Osteocyte (in vitro differentiated cells): ENCODE data around the gene PICALM. TPM values are rescaled to one million over a fixed set of nuclear protein-coding genes. Genes with fewer than 3 reads are reported as not detected.

Experiments
- DNase-seq: peaks from one replicate; pipeline ENCODE4 v3.0.0; 2021; ENCODE audit warnings: mixed read lengths; ENCODE audit not compliant: unreplicated experiment; ENCODE audit errors: extremely low spot score
- H3K27ac Mint-ChIP-seq: one replicate; pipeline ENCODE4 v1.8.0; 2021; ENCODE audit warnings: mild to moderate bottlenecking, mixed read lengths; ENCODE audit not compliant: unreplicated experiment
- H3K27me3 Mint-ChIP-seq: one replicate; pipeline ENCODE4 v1.8.0; 2021; ENCODE audit warnings: mixed read lengths; ENCODE audit not compliant: unreplicated experiment
- H3K36me3 Mint-ChIP-seq: one replicate; pipeline ENCODE4 v1.8.0; 2021; ENCODE audit warnings: mixed read lengths; ENCODE audit not compliant: unreplicated experiment
- H3K4me1 Mint-ChIP-seq: one replicate; pipeline ENCODE4 v1.8.0; 2021; ENCODE audit warnings: mixed read lengths; ENCODE audit not compliant: unreplicated experiment
- H3K4me3 Mint-ChIP-seq: one replicate; pipeline ENCODE4 v1.8.0; 2021; ENCODE audit warnings: mild to moderate bottlenecking, moderate library complexity, mixed read lengths; ENCODE audit not compliant: unreplicated experiment
- H3K9me3 Mint-ChIP-seq: one replicate; pipeline ENCODE4 v1.8.0; 2021; ENCODE audit warnings: mixed read lengths; ENCODE audit not compliant: unreplicated experiment
- total RNA-seq: library from RNA; stranded (reverse); gene quantifications from 2 replicates; pipeline ENCODE4 v1.2.1, GENCODE V29; 2021
- TF ChIP-seq, protein P1 (sequence below): fragments of 200-600 bp; sonication (generic); IDR thresholded peaks from 2 replicates; pipeline ENCODE4 v1.5.0; 2021; ENCODE audit warnings: antibody characterized with exemption, mild to moderate bottlenecking, moderate library complexity

PICALM gene
- total RNA-seq, 1 donor from 2014 or later, result 267 TPM

DNA sequence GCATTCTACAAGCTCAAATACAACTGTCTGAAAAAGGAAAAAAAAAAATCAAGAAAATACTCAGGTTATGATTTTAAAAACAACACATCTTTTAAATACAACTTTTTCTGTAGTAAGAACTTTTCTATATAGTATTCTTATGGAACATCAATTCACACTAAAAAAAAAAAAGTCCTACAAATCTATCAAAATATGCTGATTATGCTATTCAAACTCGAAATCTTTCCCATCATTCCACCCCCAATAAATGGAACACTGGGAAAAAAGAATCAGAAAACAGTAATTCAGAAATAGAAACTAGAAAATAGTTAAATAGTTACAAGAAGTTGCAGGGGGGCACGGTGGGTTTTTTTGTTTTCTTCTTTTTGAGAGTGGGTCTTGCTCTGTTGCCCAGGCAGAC lies 77.4 kb downstream of the PICALM start:
- no peak overlapping the region for H3K4me3 Mint-ChIP-seq
- H3K27me3 Mint-ChIP-seq, result no peaks in the 10 kb centered on the region
- TF ChIP-seq, protein P1, sequence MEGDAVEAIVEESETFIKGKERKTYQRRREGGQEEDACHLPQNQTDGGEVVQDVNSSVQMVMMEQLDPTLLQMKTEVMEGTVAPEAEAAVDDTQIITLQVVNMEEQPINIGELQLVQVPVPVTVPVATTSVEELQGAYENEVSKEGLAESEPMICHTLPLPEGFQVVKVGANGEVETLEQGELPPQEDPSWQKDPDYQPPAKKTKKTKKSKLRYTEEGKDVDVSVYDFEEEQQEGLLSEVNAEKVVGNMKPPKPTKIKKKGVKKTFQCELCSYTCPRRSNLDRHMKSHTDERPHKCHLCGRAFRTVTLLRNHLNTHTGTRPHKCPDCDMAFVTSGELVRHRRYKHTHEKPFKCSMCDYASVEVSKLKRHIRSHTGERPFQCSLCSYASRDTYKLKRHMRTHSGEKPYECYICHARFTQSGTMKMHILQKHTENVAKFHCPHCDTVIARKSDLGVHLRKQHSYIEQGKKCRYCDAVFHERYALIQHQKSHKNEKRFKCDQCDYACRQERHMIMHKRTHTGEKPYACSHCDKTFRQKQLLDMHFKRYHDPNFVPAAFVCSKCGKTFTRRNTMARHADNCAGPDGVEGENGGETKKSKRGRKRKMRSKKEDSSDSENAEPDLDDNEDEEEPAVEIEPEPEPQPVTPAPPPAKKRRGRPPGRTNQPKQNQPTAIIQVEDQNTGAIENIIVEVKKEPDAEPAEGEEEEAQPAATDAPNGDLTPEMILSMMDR, result no peak
- peaks cover 9% of the 10 kb centered on the region for H3K4me1 Mint-ChIP-seq
- no peak for DNase-seq
- H3K27ac Mint-ChIP-seq, result no peak overlapping the region
- H3K9me3 Mint-ChIP-seq, result no peaks in the 10 kb centered on the region
- peaks cover 33% of the 10 kb centered on the region for H3K36me3 Mint-ChIP-seq

DNA sequence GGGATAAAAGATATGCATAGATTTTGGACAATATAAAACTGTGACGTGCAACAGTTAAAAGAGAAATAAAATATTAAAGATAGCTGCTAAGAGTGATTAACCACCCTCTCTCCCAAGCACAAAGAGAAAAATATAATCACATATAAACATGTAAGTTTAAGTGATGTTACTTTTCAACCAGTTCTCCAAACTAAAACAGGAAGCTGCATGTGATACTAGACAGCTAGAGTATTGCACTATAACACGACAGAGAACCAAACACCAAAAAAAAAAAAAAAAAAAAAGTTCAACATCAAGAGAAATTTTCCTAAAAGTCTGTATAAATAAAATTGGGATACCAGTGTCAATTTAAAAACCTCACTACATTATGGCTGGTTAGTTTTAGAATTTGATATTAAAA lies 79.1 kb downstream of the PICALM start:
- no peak for DNase-seq
- Mint-ChIP-seq H3K9me3 (no peaks in the 10 kb centered on the region), H3K27ac (no peak overlapping the region), H3K4me3 (no peak overlapping the region), H3K36me3 (peaks cover 35% of the 10 kb centered on the region), H3K4me1 (peaks cover 12% of the 10 kb centered on the region), H3K27me3 (no peaks in the 10 kb centered on the region)
- TF ChIP-seq, protein P1, result no peak

DNA sequence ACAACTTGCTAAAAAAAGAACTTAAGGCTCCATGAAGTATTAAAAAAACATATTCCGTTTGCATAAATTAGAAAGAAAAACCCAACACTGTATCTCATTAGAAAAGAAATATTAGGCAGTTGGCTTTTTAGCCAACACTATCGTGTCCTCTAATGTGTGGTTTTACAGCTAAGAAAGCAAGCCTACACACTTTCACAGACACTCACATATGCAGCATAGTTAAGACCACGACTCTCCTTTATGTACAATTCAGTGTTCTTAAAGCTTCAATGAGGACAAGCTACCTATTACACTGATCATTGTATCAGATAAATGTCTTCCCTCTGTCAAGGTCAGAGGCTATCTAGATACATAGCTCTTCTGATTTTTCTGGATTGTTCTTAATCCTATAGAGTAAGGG lies 80.1 kb downstream of the PICALM start:
- Mint-ChIP-seq H3K27ac (peak overlapping the region; percentile 12), H3K9me3 (no peaks in the 10 kb centered on the region), H3K4me1 (peaks cover 20% of the 10 kb centered on the region), H3K27me3 (no peaks in the 10 kb centered on the region), H3K36me3 (peaks cover 36% of the 10 kb centered on the region), H3K4me3 (no peak overlapping the region)
- no peak for DNase-seq
- TF ChIP-seq, protein P1, result no peak

DNA sequence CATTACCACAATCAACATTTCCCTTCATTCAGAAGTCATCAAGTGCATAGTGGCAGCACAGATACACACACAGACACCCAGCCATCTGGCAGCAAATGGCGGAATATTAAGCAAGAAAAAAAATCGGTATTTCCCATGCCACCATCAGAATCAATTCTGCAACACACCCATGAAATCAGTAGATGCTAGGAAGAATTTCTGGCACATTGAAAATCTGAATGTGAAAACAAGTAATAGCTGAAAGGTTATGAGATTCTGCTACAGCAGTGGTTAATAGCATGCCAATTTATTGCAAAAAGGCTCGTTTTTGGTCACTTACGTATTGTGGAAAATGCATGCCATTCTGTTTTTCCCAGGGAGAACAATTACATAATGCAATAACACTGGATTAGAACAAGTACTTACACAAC lies 91.1 kb downstream of the PICALM start:
- H3K27ac Mint-ChIP-seq, result no peak overlapping the region
- H3K4me3 Mint-ChIP-seq, result no peak overlapping the region
- DNase-seq, result no peak

DNA sequence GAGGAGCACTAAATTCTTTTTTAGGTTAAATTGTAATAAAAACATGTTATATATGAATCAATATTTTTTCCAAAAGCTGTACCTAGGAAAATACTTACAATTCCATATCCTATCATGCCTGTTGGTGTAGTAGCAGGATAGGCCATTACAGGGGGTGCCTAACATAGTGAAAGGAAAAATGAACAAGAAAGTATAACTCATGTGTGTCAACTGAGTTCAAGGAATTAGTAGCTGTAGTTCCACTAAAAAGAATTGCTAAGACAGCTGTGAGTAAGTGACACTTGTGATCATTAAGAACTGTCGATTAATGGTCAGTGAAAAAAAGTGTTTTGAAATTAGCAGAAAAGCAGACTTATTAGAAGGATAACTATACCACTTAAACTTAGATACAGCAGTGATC lies 92.4 kb downstream of the PICALM start:
- Mint-ChIP-seq H3K27ac (no peak overlapping the region), H3K36me3 (peaks cover 48% of the 10 kb centered on the region), H3K9me3 (no peaks in the 10 kb centered on the region), H3K4me1 (peaks cover 9% of the 10 kb centered on the region), H3K27me3 (no peaks in the 10 kb centered on the region), H3K4me3 (no peak overlapping the region)
- TF ChIP-seq, protein P1, result no peak
- no peak for DNase-seq

More for the DNA sequence above, 91.1 kb downstream of the PICALM start:
- no peaks in the 10 kb centered on the region for H3K27me3 Mint-ChIP-seq
- peaks cover 10% of the 10 kb centered on the region for H3K4me1 Mint-ChIP-seq
- H3K36me3 Mint-ChIP-seq, result peaks cover 53% of the 10 kb centered on the region
- TF ChIP-seq, protein P1, result no peak
- no peaks in the 10 kb centered on the region for H3K9me3 Mint-ChIP-seq
